Rectal smooth muscle tissue (tissue), 1 donor: ENCODE data around the gene PRKCE.
"Not testable (repeated sequence)": the region's sequence is repeated elsewhere in the genome, so short reads cannot be mapped to it uniquely, and the experiment has no call there.

Source experiments
- H3K27ac ChIP-seq: one replicate; pipeline ENCODE4 v1.7.0; 2013; ENCODE audit warnings: low read depth, low read length, inconsistent platforms
- H3K27me3 ChIP-seq: one replicate; pipeline ENCODE4 v1.7.0; 2013; ENCODE audit warnings: low read length; ENCODE audit not compliant: control insufficient read depth, insufficient read depth
- H3K36me3 ChIP-seq: one replicate; pipeline ENCODE4 v1.7.0; 2013; ENCODE audit warnings: low read length; ENCODE audit not compliant: control insufficient read depth, insufficient read depth
- H3K4me1 ChIP-seq: one replicate; pipeline ENCODE4 v1.7.0; 2013; ENCODE audit warnings: low read length; ENCODE audit not compliant: control insufficient read depth, insufficient read depth
- H3K4me3 ChIP-seq: one replicate; pipeline ENCODE4 v1.7.0; 2013; ENCODE audit warnings: low read length
- H3K9ac ChIP-seq: one replicate; pipeline ENCODE4 v1.7.0; 2013; ENCODE audit warnings: low read length

The PRKCE gene

GRCh38 chr2:45695480-45696007 is 44.1 kb downstream of the PRKCE start:
- not testable (repeated sequence) for H3K36me3 ChIP-seq, H3K4me3 ChIP-seq, H3K4me1 ChIP-seq, H3K27ac ChIP-seq, H3K27me3 ChIP-seq, H3K9ac ChIP-seq

GRCh38 chr2:45696708-45697107 is 45.2 kb downstream of the PRKCE start:
- H3K4me3 ChIP-seq, result no peak overlapping the region
- H3K4me1 ChIP-seq, result no peaks in the 10 kb centered on the region
- no peak overlapping the region for H3K9ac ChIP-seq
- H3K27me3 ChIP-seq, result no peaks in the 10 kb centered on the region
- H3K36me3 ChIP-seq, result no peaks in the 10 kb centered on the region
- H3K27ac ChIP-seq, result no peak overlapping the region

- Histone ChIP-seq H3K27me3 (no peaks in the 10 kb centered on the region), H3K4me1 (no peaks in the 10 kb centered on the region), H3K4me3 (no peak overlapping the region), H3K9ac (no peak overlapping the region), H3K36me3 (no peaks in the 10 kb centered on the region), H3K27ac (no peak overlapping the region)
These were observed 45.7 kb downstream of the PRKCE start for GRCh38 chr2:45697190-45697589.

DNA sequence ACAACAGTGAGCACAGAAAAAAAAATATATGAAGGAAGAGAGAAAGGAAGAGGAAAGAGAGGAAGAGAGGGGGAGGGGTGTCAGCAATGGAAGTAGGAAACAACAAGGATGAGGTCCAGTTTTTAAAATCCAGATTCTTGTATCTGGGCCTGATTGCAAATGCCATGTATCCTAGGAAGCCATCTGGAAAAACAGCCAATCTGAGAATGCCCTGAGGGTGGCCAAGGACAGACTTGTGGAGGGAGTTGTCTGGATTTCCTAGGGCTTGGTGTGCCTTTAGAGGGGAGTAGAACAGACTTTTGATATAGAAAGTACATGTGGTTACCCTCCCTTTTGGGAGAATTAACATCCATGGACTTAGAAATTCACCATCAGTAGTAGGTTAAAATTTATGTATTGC is 47.1 kb downstream of the PRKCE start:
- Histone ChIP-seq H3K27me3 (no peaks in the 10 kb centered on the region), H3K9ac (no peak overlapping the region), H3K36me3 (no peaks in the 10 kb centered on the region), H3K4me3 (no peak overlapping the region), H3K27ac (peak overlapping the region; percentile 47), H3K4me1 (no peaks in the 10 kb centered on the region)

DNA sequence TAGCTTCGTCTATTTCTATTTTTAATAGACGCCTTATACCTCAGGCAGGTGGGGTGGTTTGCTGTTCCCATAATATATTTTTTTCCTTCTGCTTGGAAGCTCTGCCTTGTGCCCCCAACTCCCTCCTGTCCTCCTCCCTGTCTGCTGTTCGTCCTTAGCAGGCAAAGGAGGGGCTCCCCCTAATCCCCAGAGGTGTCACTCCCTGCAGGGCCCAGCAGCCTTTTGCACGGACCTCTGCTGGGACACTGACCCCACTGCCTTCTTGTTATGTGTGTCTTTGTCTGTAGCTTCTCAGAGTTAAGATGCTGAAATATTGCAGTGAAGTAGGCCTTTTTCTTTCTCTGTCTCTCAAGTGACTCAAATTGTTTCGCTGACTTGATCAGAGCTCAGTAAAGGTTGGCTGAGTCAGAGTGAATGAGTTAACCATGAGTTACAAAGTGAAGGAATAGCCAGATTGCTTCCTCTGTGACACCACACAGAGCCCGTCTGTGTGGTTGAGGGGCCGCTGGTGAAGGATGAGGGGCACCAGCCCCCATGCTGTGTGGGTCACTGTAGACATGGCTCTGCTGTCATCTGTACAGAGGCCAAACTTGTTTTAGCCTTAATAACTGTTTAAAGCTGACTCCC is 47.7 kb downstream of the PRKCE start:
- Histone ChIP-seq H3K4me3 (no peak overlapping the region), H3K27me3 (no peaks in the 10 kb centered on the region), H3K4me1 (no peaks in the 10 kb centered on the region), H3K9ac (no peak overlapping the region), H3K36me3 (no peaks in the 10 kb centered on the region), H3K27ac (peak overlapping the region; percentile 47)

GRCh38 chr2:45700407-45701013 is 49.0 kb downstream of the PRKCE start:
- peak overlapping the region; percentile 47 for H3K27ac ChIP-seq

DNA sequence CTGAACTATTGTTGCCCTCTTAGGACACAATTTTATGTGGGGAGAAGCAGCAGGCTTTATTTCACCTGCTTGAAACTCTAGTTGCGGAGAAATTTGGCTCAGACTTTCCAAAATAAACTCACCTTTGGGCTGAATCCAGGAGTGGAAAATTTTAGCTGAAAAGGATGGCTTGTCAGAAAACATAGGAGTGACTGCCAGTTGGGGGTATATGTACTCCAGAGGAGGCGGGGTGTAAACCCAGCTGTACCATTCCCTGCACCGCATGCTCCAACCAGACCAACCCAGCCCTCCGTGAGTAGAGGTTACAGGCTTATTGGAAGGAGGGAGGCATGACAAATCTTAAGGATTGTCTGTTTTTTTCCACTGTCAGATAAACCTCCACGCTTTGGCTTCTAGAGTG is 53.8 kb downstream of the PRKCE start:
- Histone ChIP-seq H3K4me3 (no peak overlapping the region), H3K9ac (no peak overlapping the region), H3K36me3 (no peaks in the 10 kb centered on the region), H3K4me1 (peaks cover 15% of the 10 kb centered on the region), H3K27me3 (no peaks in the 10 kb centered on the region), H3K27ac (no peak overlapping the region)

More at GRCh38 chr2:45700407-45701013, 49.0 kb downstream of the PRKCE start:
- peaks cover 7% of the 10 kb centered on the region for H3K4me1 ChIP-seq
- no peak overlapping the region for H3K4me3 ChIP-seq
- no peak overlapping the region for H3K9ac ChIP-seq
- no peaks in the 10 kb centered on the region for H3K27me3 ChIP-seq
- H3K36me3 ChIP-seq, result no peaks in the 10 kb centered on the region

- no peaks in the 10 kb centered on the region for H3K27me3 ChIP-seq
- peaks cover 15% of the 10 kb centered on the region for H3K4me1 ChIP-seq
- no peak overlapping the region for H3K9ac ChIP-seq
- no peak overlapping the region for H3K4me3 ChIP-seq
- no peak overlapping the region for H3K27ac ChIP-seq
- no peaks in the 10 kb centered on the region for H3K36me3 ChIP-seq
These were observed 54.6 kb downstream of the PRKCE start for GRCh38 chr2:45706033-45706432.

GRCh38 chr2:45707006-45707405 is 55.5 kb downstream of the PRKCE start:
- H3K4me1 ChIP-seq, result peaks cover 15% of the 10 kb centered on the region
- no peak overlapping the region for H3K27ac ChIP-seq
- no peaks in the 10 kb centered on the region for H3K27me3 ChIP-seq
- H3K36me3 ChIP-seq, result no peaks in the 10 kb centered on the region
- no peak overlapping the region for H3K4me3 ChIP-seq
- H3K9ac ChIP-seq, result no peak overlapping the region

GRCh38 chr2:45707661-45708060 is 56.2 kb downstream of the PRKCE start:
- Histone ChIP-seq H3K27ac (no peak overlapping the region), H3K27me3 (no peaks in the 10 kb centered on the region), H3K4me3 (no peak overlapping the region), H3K36me3 (no peaks in the 10 kb centered on the region), H3K4me1 (peaks cover 15% of the 10 kb centered on the region), H3K9ac (no peak overlapping the region)

DNA sequence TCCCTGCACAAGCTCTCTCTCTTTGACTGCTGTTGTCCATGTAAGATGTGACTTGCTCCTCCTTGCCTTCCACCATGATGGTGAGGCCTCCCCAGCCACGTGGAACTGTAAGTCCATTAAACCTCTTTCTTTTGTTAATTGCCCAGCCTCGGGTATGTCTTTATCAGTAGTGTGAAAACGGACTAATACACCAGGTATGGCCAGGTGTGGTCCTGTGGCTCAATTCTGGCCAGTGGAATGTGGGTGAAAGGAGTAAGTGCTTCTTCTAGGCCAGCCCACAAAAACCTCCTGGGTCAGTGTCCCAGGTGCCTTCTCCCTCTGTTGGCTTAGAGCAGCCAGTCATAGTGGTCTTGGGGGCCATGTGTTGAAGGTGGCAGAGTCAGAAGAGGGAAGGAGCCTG is 57.0 kb downstream of the PRKCE start:
- Histone ChIP-seq H3K27ac (no peak overlapping the region), H3K36me3 (no peaks in the 10 kb centered on the region), H3K4me1 (peaks cover 15% of the 10 kb centered on the region), H3K4me3 (no peak overlapping the region), H3K9ac (no peak overlapping the region), H3K27me3 (no peaks in the 10 kb centered on the region)

DNA sequence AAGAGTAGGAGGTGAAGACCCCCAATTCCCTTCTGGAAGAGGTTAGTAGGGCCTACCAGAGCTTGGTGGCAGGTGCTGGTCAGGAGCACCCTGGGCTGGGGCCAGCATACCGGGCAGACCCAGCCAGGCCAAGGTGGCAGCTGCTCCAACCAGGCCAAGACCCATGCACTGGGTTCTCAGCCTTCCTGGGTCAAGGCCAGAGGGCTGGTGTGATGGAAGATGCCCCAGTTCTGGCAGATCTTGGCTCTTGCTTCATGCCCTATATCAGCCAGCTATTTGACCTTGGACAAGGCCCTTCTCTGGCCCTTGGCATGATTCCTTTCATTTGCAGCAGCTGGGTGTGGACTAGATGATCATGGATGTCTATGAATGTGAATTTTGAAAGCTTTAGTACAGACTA is 57.7 kb downstream of the PRKCE start:
- no peak overlapping the region for H3K4me3 ChIP-seq

DNA sequence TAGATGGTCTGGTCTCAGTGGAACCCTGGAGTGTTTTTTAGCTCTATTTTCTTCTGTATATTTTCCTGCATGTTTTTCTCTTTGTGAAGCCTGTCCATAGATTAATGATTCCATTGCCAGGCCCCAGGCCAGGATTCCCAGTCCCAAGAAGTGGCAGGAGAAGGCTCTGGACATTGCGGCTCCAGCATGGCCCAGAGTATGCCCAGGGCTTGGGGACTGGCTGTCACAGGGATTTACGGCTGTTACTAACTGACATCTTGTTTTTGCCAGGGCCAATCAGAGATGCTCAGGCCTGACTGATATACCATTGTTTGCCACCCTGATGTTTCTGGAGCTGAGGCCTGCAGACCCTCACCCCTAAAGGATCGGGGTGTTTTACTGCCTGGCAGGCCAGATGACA is 59.0 kb downstream of the PRKCE start:
- Histone ChIP-seq H3K27me3 (no peaks in the 10 kb centered on the region), H3K27ac (no peak overlapping the region), H3K9ac (no peak overlapping the region), H3K4me1 (peaks cover 8% of the 10 kb centered on the region), H3K36me3 (no peaks in the 10 kb centered on the region), H3K4me3 (no peak overlapping the region)

More for the DNA sequence above, 57.7 kb downstream of the PRKCE start:
- H3K36me3 ChIP-seq, result no peaks in the 10 kb centered on the region
- no peak overlapping the region for H3K27ac ChIP-seq
- H3K4me1 ChIP-seq, result peaks cover 15% of the 10 kb centered on the region
- no peak overlapping the region for H3K9ac ChIP-seq
- H3K27me3 ChIP-seq, result no peaks in the 10 kb centered on the region
